AG04450 (cell line): Measurements from ENCODE around the gene ELFN1. TPM values are rescaled to one million over a fixed set of nuclear protein-coding genes. Genes with fewer than 3 reads are reported as not detected.

ENCODE experiments used
- CTCF ChIA-PET: fragments of 300-600, 350-600 bp; formaldehyde crosslinking; extraction: SDS; loops from one replicate; lab custom pipeline; 2022; ENCODE audit warnings: antibody characterized with exemption, inconsistent platforms; lab: Charles Lee
- POLR2A ChIA-PET: fragments of 350-600 bp; formaldehyde crosslinking; extraction: SDS; loops from one replicate; lab custom pipeline; 2021; ENCODE audit warnings: antibody characterized with exemption, inconsistent platforms; lab: Yijun Ruan, JAX
- DNase-seq: peaks from one replicate; pipeline ENCODE4 v3.0.0-alpha.2; 2011; ENCODE audit warnings: low read depth, low spot score
- H3K27ac ChIP-seq: one replicate; pipeline ENCODE4 v1.5.1; 2012; ENCODE audit warnings: low read depth, low read length, control low read depth
- H3K27me3 ChIP-seq: one replicate; pipeline ENCODE4 v1.6.0; 2012; ENCODE audit warnings: low read length; ENCODE audit not compliant: control insufficient read depth, insufficient read depth
- H3K4me3 ChIP-seq: 2 replicates; pipeline ENCODE4 v1.5.1; 2011; ENCODE audit warnings: mild to moderate bottlenecking, low read depth, low read length, control low read depth
- H3K9me3 ChIP-seq: 2 replicates; pipeline ENCODE4 v1.5.1; 2012; ENCODE audit warnings: low read length; ENCODE audit not compliant: control insufficient read depth, insufficient read depth
- polyA plus RNA-seq: library from polyadenylated mRNA; depleted of rRNA; stranded (reverse); fragments of >200 nt; gene quantifications from 2 replicates; pipeline ENCODE4 v1.2.3, GENCODE V29; 2011
- TF ChIP-seq, protein P1 (sequence below): IDR thresholded peaks from 2 replicates; pipeline ENCODE4 v1.5.1; 2011; ENCODE audit warnings: low read depth, low read length, control low read depth, inconsistent platforms

ELFN1 gene
- polyA plus RNA-seq, 1 experiment: 0.10 TPM

DNA sequence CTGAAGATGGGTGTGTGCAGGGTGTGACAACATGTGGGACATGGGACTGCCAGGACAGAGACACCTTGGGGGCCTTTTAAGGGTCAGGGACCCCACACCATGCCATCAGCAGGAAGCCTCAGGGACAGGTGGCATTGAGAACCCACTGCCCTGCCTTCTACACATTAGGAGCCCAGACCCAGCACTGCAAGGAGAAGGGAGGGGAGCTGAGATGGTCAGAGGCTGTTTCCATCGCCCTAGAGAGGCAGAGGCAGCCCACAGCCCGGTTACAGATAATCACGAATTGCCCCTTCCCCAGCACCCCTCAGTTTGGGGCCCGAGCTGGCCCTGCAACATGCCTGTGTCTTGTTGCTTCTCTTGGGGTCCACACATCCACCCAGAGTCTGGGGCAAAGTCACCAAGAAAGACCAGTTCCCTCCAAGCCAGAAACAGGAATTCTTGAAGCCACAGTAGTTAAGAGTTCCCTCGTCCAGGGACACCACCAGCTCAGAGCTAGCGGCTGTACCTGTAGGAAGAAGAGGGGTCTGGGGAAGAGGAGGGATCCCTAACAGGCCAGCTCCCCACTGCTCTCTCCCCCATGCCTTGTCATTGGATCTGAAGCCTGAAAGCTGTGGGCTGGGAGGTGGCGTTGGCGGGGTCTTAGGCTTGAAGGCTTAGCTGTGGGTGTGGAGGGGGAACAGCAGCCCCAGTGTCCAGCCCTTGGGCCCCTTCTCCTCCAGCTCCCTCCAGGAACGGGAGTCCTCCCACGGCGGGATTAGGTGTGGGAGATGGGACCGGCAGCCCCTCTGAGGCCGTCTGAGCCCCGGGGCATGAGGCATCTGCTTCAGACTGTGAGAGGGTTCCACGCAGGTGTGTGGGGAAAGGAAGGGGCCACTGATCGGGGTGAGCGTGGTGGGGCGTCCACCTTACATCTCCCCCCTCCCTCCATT, 44.8 kb upstream of the ELFN1 start:
- no peak overlapping the region for H3K27ac ChIP-seq
- DNase-seq: no peak
- H3K27me3 ChIP-seq: peaks cover 3% of the 10 kb centered on the region
- ChIA-PET CTCF (no interaction called here), POLR2A (no interaction called here)
- TF ChIP-seq, protein P1, sequence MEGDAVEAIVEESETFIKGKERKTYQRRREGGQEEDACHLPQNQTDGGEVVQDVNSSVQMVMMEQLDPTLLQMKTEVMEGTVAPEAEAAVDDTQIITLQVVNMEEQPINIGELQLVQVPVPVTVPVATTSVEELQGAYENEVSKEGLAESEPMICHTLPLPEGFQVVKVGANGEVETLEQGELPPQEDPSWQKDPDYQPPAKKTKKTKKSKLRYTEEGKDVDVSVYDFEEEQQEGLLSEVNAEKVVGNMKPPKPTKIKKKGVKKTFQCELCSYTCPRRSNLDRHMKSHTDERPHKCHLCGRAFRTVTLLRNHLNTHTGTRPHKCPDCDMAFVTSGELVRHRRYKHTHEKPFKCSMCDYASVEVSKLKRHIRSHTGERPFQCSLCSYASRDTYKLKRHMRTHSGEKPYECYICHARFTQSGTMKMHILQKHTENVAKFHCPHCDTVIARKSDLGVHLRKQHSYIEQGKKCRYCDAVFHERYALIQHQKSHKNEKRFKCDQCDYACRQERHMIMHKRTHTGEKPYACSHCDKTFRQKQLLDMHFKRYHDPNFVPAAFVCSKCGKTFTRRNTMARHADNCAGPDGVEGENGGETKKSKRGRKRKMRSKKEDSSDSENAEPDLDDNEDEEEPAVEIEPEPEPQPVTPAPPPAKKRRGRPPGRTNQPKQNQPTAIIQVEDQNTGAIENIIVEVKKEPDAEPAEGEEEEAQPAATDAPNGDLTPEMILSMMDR: no peak
- no peaks in the 10 kb centered on the region; the same call in 1 of the 2 replicates for H3K9me3 ChIP-seq
- no peak overlapping the region for H3K4me3 ChIP-seq

DNA sequence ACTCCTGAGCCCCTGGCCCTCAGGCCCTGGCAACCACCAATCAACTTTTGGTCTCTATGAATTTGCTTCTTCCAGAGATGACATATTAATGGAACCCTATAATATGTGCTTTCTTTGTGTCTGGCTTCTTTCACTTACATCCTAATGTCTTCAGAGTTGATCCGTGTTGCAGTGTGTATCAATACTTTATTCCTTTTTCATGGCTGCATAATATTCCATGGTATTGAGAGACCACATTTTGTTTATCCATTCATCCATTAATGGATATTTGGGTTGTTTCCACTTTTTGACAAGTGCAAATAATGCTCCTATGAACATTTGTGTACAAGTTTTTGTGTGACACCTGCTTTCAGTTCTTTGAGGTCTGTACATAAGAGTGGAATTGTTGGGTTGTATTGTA, 43.3 kb upstream of the ELFN1 start:
- TF ChIP-seq, protein P1: no peak
- CTCF ChIA-PET: no interaction called here
- POLR2A ChIA-PET: no interaction called here
- H3K4me3 ChIP-seq: no peak overlapping the region
- peaks cover 3% of the 10 kb centered on the region for H3K27me3 ChIP-seq
- no peak for DNase-seq
- no peak overlapping the region for H3K27ac ChIP-seq
- no peaks in the 10 kb centered on the region; the same call in 1 of the 2 replicates for H3K9me3 ChIP-seq

DNA sequence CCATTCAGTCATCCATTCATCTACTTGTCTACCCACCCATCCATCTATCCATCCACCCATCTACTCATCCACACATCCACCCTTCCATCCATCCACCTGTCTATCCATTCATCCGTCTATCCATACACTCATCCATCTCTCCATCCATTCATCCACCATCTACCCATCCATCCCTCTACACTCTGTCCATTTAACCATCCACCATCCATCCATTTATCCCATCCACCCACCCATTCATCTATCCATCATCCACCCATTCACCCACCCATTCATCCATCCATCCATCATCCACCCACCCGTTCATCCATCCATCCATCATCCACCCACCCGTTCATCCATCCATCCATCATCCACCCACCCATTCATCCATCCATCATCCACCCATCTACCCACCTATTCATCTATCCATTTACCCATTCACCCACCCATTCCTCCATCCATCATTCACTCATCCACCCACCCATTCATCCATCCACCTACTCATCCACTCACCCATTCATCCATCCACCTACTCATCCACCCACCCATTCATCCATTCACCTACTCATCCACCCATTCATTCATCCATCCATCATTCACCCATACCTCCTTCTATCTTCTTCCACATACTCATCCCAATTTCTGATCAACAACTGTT, 39.3 kb upstream of the ELFN1 start:
- DNase-seq: no peak
- H3K4me3 ChIP-seq: no peak overlapping the region
- POLR2A ChIA-PET: no interaction called here
- CTCF ChIA-PET: no interaction called here
- TF ChIP-seq, protein P1: no peak
- H3K9me3 ChIP-seq: peaks cover 3% of the 10 kb centered on the region; the same call in 1 of the 2 replicates
- H3K27me3 ChIP-seq: peaks cover 3% of the 10 kb centered on the region
- H3K27ac ChIP-seq: no peak overlapping the region

DNA sequence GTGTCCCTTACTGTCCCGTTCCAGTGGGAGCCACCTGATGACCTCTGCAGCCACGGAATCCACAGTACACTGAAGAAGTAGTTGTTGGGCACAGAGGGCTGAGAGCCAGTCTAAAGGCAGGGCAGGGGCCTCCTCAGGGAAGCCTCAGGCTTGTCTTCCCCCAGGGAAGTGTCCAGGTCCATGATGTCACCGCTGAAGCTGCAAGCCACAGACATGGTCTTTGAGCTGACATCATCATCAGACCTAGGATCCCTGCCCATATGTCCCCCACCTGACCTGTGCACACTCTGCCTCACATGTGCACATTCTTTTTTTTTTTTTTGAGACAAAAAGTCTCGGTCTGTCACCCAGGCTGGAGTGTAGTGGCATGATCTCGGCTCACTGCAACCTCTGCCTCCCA, 38.4 kb upstream of the ELFN1 start:
- DNase-seq: no peak
- Histone ChIP-seq H3K27ac (no peak overlapping the region), H3K4me3 (no peak overlapping the region), H3K27me3 (no peaks in the 10 kb centered on the region), H3K9me3 (peaks cover 6% of the 10 kb centered on the region)
- CTCF ChIA-PET: no interaction called here
- POLR2A ChIA-PET: no interaction called here
- TF ChIP-seq, protein P1: no peak

DNA sequence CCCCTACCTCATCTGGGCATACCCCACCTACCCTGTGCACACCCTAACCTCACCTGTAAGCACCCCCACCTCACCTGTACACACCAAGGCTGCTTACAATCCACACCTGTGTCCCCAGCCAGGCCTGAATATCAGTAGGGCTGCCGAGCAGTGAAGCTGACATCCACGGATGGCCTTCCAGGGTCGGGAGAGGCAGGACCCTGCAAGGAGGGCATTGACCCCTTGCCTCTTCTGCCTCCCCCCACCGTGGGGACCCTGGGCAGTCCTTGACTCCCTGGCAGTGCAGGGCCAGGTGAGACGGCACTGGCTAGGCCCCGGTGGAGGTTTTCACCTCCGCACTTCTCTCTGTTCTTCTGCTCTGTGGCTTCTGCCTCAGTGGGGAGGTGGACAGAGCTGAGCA, 37.6 kb upstream of the ELFN1 start:
- Histone ChIP-seq H3K27me3 (no peaks in the 10 kb centered on the region), H3K4me3 (no peak overlapping the region), H3K9me3 (peaks cover 13% of the 10 kb centered on the region), H3K27ac (no peak overlapping the region)
- POLR2A ChIA-PET: no interaction called here
- CTCF ChIA-PET: no interaction called here
- no peak for DNase-seq
- TF ChIP-seq, protein P1: no peak
